Hematopoietic multipotent progenitor cell treated with erythropoietin and hydrocortisone succinate and interleukin-3 and kit ligand, for 15 days (in vitro differentiated cells): Measurements from ENCODE around the gene CFAP74.
"Not testable (repeated sequence)": the region's sequence is repeated elsewhere in the genome, so short reads cannot be mapped to it uniquely, and the experiment has no call there.

Experiments
- DNase-seq: peaks from one replicate; pipeline ENCODE4 v3.0.0-alpha.2; 2015; ENCODE audit warnings: low spot score

The CFAP74 gene

GRCh38 chr1:1895060-1895418, 108.5 kb downstream of the CFAP74 start:
- DNase-seq: no peak

- no peak for DNase-seq
Measured at GRCh38 chr1:1894354-1895059, 109.1 kb downstream of the CFAP74 start.

- no peak for DNase-seq
Measured at GRCh38 chr1:1893997-1894353, 109.6 kb downstream of the CFAP74 start.

- DNase-seq: no peak
Measured at GRCh38 chr1:1893291-1893985, 110.1 kb downstream of the CFAP74 start.

GRCh38 chr1:1892763-1893120, 110.8 kb downstream of the CFAP74 start:
- no peak for DNase-seq

- DNase-seq: no peak
Measured at GRCh38 chr1:1892079-1892762, 111.4 kb downstream of the CFAP74 start.

- peak; percentile 26 for DNase-seq
Measured at GRCh38 chr1:1891349-1892078, 112.1 kb downstream of the CFAP74 start.

GRCh38 chr1:1890506-1891348, 112.9 kb downstream of the CFAP74 start, which contains the start of gene GNB1:
Gene GNB1, minus strand, starts transcription at chr1:1891087. Its CDS starts 65,634 bp downstream, at chr1:1825453.
- peak; percentile 89 for DNase-seq

GRCh38 chr1:1889847-1890505, 113.6 kb downstream of the CFAP74 start:
- DNase-seq: no peak

GRCh38 chr1:1889090-1889750, 114.4 kb downstream of the CFAP74 start:
- no peak for DNase-seq

GRCh38 chr1:1883890-1884289, 119.7 kb downstream of the CFAP74 start:
- DNase-seq: not testable (repeated sequence)

GRCh38 chr1:1883092-1883873, 120.3 kb downstream of the CFAP74 start:
- no peak for DNase-seq

- no peak for DNase-seq
Measured at GRCh38 chr1:1881727-1882126, 121.9 kb downstream of the CFAP74 start.

GRCh38 chr1:1880617-1881312, 122.8 kb downstream of the CFAP74 start:
- DNase-seq: no peak

- DNase-seq: no peak
Measured at GRCh38 chr1:1879942-1880341, 123.6 kb downstream of the CFAP74 start.

GRCh38 chr1:1877865-1878436, 125.6 kb downstream of the CFAP74 start:
- DNase-seq: no peak

GRCh38 chr1:1876335-1876930, 127.2 kb downstream of the CFAP74 start:
- DNase-seq: no peak

GRCh38 chr1:1875932-1876331, 127.7 kb downstream of the CFAP74 start:
- DNase-seq: no peak
